Raji (cell line): ENCODE measurements around the gene MIPOL1.

ENCODE experiments used
- POLR2A ChIP-seq: IDR thresholded peaks from 2 replicates; pipeline ENCODE4 v1.6.1; 2011; ENCODE audit warnings: low read depth, low read length, control low read depth; ENCODE audit not compliant: insufficient read depth

MIPOL1 gene

GRCh38 chr14:37595809-37596621 lies 398.3 kb downstream of the MIPOL1 start:
- no peak for TF ChIP-seq POLR2A

GRCh38 chr14:37596790-37597472 lies 399.2 kb downstream of the MIPOL1 start:
- TF ChIP-seq POLR2A: no peak

GRCh38 chr14:37597538-37597913 lies 399.8 kb downstream of the MIPOL1 start:
- no peak for TF ChIP-seq POLR2A

GRCh38 chr14:37597914-37598746 lies 400.4 kb downstream of the MIPOL1 start:
- no peak for TF ChIP-seq POLR2A

GRCh38 chr14:37598747-37599506 lies 401.2 kb downstream of the MIPOL1 start:
- TF ChIP-seq POLR2A: no peak

GRCh38 chr14:37599507-37600368 lies 402.0 kb downstream of the MIPOL1 start:
- TF ChIP-seq POLR2A: no peak

- TF ChIP-seq POLR2A: no peak
Observed at GRCh38 chr14:37600880-37601741, 403.4 kb downstream of the MIPOL1 start.

- TF ChIP-seq POLR2A: no peak
Observed at GRCh38 chr14:37601865-37602264, 404.1 kb downstream of the MIPOL1 start.
